HEK293T (cell line): ENCODE data around the gene MOB1A.

Source experiments
- CTCF ChIA-PET: fragments of 350-600 bp; formaldehyde crosslinking; extraction: SDS; loops from one replicate; lab custom pipeline; 2021; ENCODE audit warnings: antibody characterized with exemption, inconsistent platforms; lab: Yijun Ruan, JAX
- POLR2A ChIA-PET: fragments of 350-600 bp; formaldehyde crosslinking; extraction: SDS; loops from one replicate; lab custom pipeline; 2020; ENCODE audit warnings: antibody characterized with exemption, inconsistent platforms; lab: Yijun Ruan, JAX
- DNase-seq: peaks from one replicate; pipeline ENCODE4 v3.0.0; 2012; ENCODE audit warnings: mixed read lengths; ENCODE audit errors: extremely low spot score
- ARNT ChIP-seq: fragments of 450-650 bp; IDR thresholded peaks from 2 replicates; pipeline ENCODE4 v1.6.1; 2017; ENCODE audit warnings: mild to moderate bottlenecking
- BHLHE40 ChIP-seq: fragments of 450-650 bp; IDR thresholded peaks from 2 replicates; pipeline ENCODE4 v1.6.1; 2016; ENCODE audit warnings: mild to moderate bottlenecking, moderate library complexity, borderline replicate concordance
- CTBP1 ChIP-seq: fragments of 450-650 bp; IDR thresholded peaks from 2 replicates; pipeline ENCODE4 v1.6.1; 2016; ENCODE audit warnings: borderline replicate concordance
- ELF4 ChIP-seq: fragments of 450-650 bp; IDR thresholded peaks from 2 replicates; pipeline ENCODE4 v1.6.1; 2017; ENCODE audit warnings: antibody characterized with exemption
- FOXA1 ChIP-seq: fragments of 450-650 bp; IDR thresholded peaks from 2 replicates; pipeline ENCODE4 v1.6.1; 2016; ENCODE audit warnings: mild to moderate bottlenecking
- FOXK2 ChIP-seq: fragments of 450-650 bp; IDR thresholded peaks from 2 replicates; pipeline ENCODE4 v1.6.1; 2016; ENCODE audit warnings: mild to moderate bottlenecking
- FOXM1 ChIP-seq: fragments of 450-650 bp; IDR thresholded peaks from 2 replicates; pipeline ENCODE4 v1.6.1; 2017; ENCODE audit warnings: mild to moderate bottlenecking, borderline replicate concordance
- HDGF ChIP-seq: fragments of 450-650 bp; IDR thresholded peaks from 2 replicates; pipeline ENCODE4 v1.6.1; 2017; ENCODE audit warnings: antibody characterized with exemption, borderline replicate concordance
- L3MBTL2 ChIP-seq: fragments of 450-650 bp; conservative IDR thresholded peaks from 2 replicates; pipeline ENCODE4 v1.6.1; 2016; ENCODE audit warnings: mild to moderate bottlenecking
- LEF1 ChIP-seq: fragments of 450-650 bp; IDR thresholded peaks from 2 replicates; pipeline ENCODE4 v1.6.1; 2017; ENCODE audit warnings: mild to moderate bottlenecking, borderline replicate concordance
- NFRKB ChIP-seq: fragments of 450-650 bp; IDR thresholded peaks from 2 replicates; pipeline ENCODE4 v1.6.1; 2016; ENCODE audit warnings: mild to moderate bottlenecking, moderate library complexity
- SP1 ChIP-seq: fragments of 450-650 bp; IDR thresholded peaks from 2 replicates; pipeline ENCODE4 v1.6.1; 2017
- SUZ12 ChIP-seq: fragments of 450-650 bp; IDR thresholded peaks from 2 replicates; pipeline ENCODE4 v1.6.1; 2016; ENCODE audit warnings: mild to moderate bottlenecking
- TARDBP ChIP-seq: fragments of 450-650 bp; IDR thresholded peaks from 2 replicates; pipeline ENCODE4 v1.6.1; 2016
- ZNF384 ChIP-seq: fragments of 450-650 bp; IDR thresholded peaks from 2 replicates; pipeline ENCODE4 v1.6.1; 2016
- TF ChIP-seq, protein P1 (sequence below): fragments of 450-650 bp; IDR thresholded peaks from 2 replicates; pipeline ENCODE4 v1.6.1; 2016

Gene MOB1A

GRCh38 chr2:74162951-74163350 lies 15.7 kb downstream of the MOB1A start:
- POLR2A ChIA-PET: interaction anchor here (1.7 kb wide), 1 partner anchor 11 kb away, joined by 4 read pairs; no protein-coding TSS in a partner anchor
- TF ChIP-seq SUZ12 (no peak), BHLHE40 (no peak), SP1 (no peak), CTBP1 (no peak), TARDBP (no peak), ZNF384 (no peak), FOXA1 (no peak), HDGF (no peak), NFRKB (no peak), FOXM1 (no peak), ARNT (no peak)
- TF ChIP-seq, protein P1, sequence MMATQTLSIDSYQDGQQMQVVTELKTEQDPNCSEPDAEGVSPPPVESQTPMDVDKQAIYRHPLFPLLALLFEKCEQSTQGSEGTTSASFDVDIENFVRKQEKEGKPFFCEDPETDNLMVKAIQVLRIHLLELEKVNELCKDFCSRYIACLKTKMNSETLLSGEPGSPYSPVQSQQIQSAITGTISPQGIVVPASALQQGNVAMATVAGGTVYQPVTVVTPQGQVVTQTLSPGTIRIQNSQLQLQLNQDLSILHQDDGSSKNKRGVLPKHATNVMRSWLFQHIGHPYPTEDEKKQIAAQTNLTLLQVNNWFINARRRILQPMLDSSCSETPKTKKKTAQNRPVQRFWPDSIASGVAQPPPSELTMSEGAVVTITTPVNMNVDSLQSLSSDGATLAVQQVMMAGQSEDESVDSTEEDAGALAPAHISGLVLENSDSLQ: no peak
- no peak for DNase-seq
- CTCF ChIA-PET: no interaction called here

DNA sequence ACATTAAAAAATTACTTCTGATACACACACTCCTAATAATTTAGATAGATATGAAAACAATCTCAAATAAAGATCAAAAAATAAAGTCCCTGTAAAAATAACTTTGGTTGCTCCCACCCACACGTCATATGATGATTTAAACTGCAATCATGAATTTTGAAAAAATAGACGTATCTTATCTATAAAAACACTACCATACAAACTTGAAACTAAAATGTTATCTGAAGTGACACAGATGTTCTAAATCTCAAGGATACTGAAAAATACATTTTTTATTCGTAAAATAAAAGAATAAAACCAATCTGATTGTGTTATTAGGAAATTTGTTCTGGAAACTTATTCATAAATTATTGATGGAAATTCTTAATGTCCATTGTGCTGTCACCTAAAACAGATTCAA lies 22.8 kb downstream of the MOB1A start:
- CTCF ChIA-PET: no interaction called here
- TF ChIP-seq LEF1 (no peak), CTBP1 (no peak), HDGF (no peak), FOXA1 (no peak), ZNF384 (no peak), SP1 (no peak), ELF4 (no peak), FOXK2 (no peak), FOXM1 (no peak), SUZ12 (no peak), TARDBP (no peak), NFRKB (no peak), BHLHE40 (no peak), ARNT (no peak), L3MBTL2 (no peak)
- TF ChIP-seq, protein P1: no peak
- no peak for DNase-seq
- POLR2A ChIA-PET: no interaction called here

DNA sequence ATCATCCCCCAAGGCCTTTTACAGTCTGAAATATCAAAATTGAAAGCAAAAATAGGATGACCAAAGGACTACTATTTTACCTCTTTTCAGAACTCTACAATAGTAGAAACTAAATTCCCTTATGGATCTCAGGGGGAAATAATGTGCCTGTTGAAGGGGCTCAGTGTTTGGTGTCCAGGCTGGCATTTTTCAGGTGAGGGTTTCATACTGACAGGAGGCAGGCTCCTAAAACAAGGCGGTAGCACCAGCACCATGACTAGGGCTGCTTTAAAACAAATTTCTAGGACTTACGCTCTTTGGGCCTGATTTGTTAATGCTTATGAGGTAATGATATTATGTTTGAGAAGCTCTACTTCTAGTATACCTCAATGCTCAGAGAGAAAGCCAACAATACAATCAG lies 25.7 kb downstream of the MOB1A start:
- DNase-seq: no peak
- TF ChIP-seq NFRKB (no peak), LEF1 (no peak), ZNF384 (no peak), CTBP1 (no peak), ELF4 (no peak), SUZ12 (no peak), FOXK2 (no peak), TARDBP (no peak), L3MBTL2 (no peak), BHLHE40 (no peak)
- TF ChIP-seq, protein P1: no peak
- POLR2A ChIA-PET: no interaction called here

DNA sequence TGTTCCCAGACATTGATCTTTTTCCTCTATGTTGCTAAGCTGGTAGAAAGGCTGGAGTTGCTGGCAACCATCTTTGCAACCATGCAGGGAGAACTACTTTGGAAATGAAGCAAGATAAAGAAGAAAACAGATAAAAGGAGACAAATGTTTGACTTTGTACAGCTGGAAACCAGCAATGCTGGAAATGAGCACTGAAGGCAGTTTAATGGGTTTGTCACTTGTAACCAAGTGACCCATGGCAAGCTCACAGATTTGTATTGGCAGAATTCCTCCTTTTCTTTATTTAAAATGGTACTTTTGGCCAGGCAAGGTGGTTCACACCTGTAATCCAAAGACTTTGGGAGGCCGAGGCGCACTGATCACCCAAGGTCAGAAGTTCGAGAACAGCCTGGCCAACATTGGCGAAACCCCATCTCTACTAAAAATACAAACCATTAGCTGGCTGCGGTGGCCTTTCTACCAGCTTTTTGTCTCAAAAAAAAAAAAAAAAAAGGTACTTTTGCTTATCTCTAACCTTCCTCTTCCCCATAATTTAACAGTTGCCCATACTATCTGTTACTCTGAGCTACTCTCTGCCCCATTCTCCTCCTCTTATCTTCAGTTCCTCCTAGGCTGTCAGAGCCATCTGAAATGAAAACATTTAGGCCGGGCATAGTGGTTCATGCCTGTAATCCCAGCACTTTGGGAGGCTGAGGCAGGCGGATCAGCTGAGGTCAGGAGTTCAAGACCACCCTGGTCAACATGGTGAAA lies 28.9 kb downstream of the MOB1A start:
- no peak for TF ChIP-seq ZNF384
- TF ChIP-seq ARNT: no peak
- TF ChIP-seq HDGF: no peak
- TF ChIP-seq LEF1: no peak
- TF ChIP-seq ELF4: no peak
- no peak for TF ChIP-seq NFRKB
- no peak for TF ChIP-seq FOXA1
- no peak for TF ChIP-seq BHLHE40
- TF ChIP-seq, protein P1: no peak
- no peak for TF ChIP-seq TARDBP
- no peak for TF ChIP-seq CTBP1
- TF ChIP-seq SUZ12: no peak
- no peak for TF ChIP-seq FOXK2
- no peak for TF ChIP-seq L3MBTL2
- no peak for TF ChIP-seq SP1
- no peak for TF ChIP-seq FOXM1
- DNase-seq: no peak
- ChIA-PET CTCF (interaction anchor here (0.6 to 1.8 kb wide), 3 partner anchors 11 to 376 kb away, joined by 4 to 9 read pairs (median 8); no protein-coding TSS in a partner anchor), POLR2A (interaction anchor here (1.1 to 4.9 kb wide), 3 partner anchors 11 to 49 kb away, joined by 3 to 21 read pairs (median 5); partner anchors contain the start of genes MOB1A and MTHFD2)

More for the DNA sequence above, 25.7 kb downstream of the MOB1A start:
- CTCF ChIA-PET: interaction anchor here (0.6 kb wide), 1 partner anchor 688 kb away, joined by 3 read pairs; no protein-coding TSS in a partner anchor

DNA sequence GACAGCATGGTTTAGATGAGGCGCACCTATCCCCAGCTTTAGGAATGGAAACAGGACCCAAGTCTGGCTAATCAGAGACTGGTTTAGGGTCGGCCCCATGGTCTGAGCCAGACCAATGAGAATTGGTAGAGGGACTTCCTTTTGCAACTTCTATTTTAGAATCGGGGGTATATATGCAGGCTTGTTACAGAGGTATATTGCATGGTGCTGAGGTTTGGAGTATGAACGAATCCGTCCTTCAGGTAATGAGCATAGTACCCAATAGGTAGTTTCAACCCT lies 29.5 kb downstream of the MOB1A start:
- ChIA-PET CTCF (interaction anchor here (0.6 kb wide), 1 partner anchor 16 kb away, joined by 4 read pairs; no protein-coding TSS in a partner anchor), POLR2A (interaction anchor here (0.6 to 4.9 kb wide), 7 partner anchors 10 to 168 kb away, joined by 3 to 21 read pairs (median 3); partner anchors contain the start of genes MOB1A and MTHFD2)
- TF ChIP-seq ARNT (no peak), ELF4 (no peak), LEF1 (no peak), SP1 (no peak), CTBP1 (no peak), FOXK2 (no peak), BHLHE40 (no peak), HDGF (no peak), NFRKB (no peak), FOXM1 (no peak), SUZ12 (no peak), FOXA1 (no peak)
- TF ChIP-seq, protein P1: no peak
- no peak for DNase-seq
